Stomach (tissue), 4 donors: ENCODE data around the gene EHBP1L1.

Experiments
- EP300 ChIP-seq: sonication (generic); formaldehyde crosslinking; IDR thresholded peaks from one replicate; pipeline ENCODE4 v1.6.1; 2017; ENCODE audit warnings: antibody characterized with exemption
- POLR2A ChIP-seq, 4 donors: fragments of 450-650 bp; IDR thresholded peaks; one replicate each; pipeline ENCODE4 v1.6.1; 2016; ENCODE audit warnings: antibody characterized with exemption in 4 of 4, control low read depth in 2 of 4, mild to moderate bottlenecking in 1 of 4, moderate library complexity in 1 of 4
- POLR2AphosphoS5 ChIP-seq, 3 donors: sonication (generic); formaldehyde crosslinking; IDR thresholded peaks; one replicate each; pipeline ENCODE4 v1.6.1; 2016; ENCODE audit warnings: antibody characterized with exemption in 3 of 3
- TF ChIP-seq, protein P1 (sequence below), 7 experiments: fragments of 450-650 bp in 4 of 7; fragments of 200-600 bp in 3 of 7; sonication (generic) in 3 of 7; IDR thresholded peaks; one replicate each; pipeline ENCODE4 v1.5.1; 2016 to 2019; ENCODE audit warnings: antibody characterized with exemption in 7 of 7, control low read depth in 2 of 7, mild to moderate bottlenecking in 1 of 7

DNA sequence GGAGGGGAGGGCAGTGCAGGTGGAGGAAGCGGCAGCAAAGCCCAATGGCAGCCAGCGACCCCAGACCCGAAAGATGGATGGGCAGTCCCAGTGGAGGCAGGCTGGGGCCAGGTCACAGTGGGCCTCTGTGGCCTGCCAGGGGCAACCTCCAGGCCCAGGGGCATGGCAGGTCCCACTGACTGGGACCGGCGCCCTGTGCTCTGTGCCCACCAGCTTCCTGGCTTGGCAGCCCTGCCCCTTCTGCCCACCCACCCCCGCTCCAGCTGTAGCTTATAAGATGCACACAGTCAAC is 24.0 kb downstream of the EHBP1L1 start:
- TF ChIP-seq, protein P1, sequence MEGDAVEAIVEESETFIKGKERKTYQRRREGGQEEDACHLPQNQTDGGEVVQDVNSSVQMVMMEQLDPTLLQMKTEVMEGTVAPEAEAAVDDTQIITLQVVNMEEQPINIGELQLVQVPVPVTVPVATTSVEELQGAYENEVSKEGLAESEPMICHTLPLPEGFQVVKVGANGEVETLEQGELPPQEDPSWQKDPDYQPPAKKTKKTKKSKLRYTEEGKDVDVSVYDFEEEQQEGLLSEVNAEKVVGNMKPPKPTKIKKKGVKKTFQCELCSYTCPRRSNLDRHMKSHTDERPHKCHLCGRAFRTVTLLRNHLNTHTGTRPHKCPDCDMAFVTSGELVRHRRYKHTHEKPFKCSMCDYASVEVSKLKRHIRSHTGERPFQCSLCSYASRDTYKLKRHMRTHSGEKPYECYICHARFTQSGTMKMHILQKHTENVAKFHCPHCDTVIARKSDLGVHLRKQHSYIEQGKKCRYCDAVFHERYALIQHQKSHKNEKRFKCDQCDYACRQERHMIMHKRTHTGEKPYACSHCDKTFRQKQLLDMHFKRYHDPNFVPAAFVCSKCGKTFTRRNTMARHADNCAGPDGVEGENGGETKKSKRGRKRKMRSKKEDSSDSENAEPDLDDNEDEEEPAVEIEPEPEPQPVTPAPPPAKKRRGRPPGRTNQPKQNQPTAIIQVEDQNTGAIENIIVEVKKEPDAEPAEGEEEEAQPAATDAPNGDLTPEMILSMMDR (IDR thresholded peaks at IDR 0.05), result no peak
- no peak for TF ChIP-seq EP300
- no peak for TF ChIP-seq POLR2A (IDR thresholded peaks at IDR 0.05)
- no peak for TF ChIP-seq POLR2AphosphoS5 (IDR thresholded peaks at IDR 0.05)
